NCI-H774 (cell line): Measurements from ENCODE around the gene PRDM15.

Source experiments
- DNase-seq: peaks from one replicate; lab custom pipeline; 2025; lab: John Stamatoyannopoulos, UW

PRDM15 gene

DNA sequence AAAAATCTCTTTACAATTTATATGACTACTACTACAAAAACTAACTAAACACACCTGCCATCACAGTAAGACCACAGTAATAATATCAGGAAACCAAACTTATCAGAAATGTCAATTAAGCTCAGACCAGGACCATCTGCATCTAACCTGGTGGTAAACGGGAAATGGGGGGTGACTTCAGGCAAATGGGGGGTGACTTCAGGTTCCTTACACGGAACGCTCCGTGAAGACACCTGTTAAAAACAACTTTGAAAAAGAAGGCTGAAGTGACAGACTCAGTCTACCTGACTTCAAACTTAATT lies 15.8 kb downstream of the PRDM15 start:
- no peak for DNase-seq

DNA sequence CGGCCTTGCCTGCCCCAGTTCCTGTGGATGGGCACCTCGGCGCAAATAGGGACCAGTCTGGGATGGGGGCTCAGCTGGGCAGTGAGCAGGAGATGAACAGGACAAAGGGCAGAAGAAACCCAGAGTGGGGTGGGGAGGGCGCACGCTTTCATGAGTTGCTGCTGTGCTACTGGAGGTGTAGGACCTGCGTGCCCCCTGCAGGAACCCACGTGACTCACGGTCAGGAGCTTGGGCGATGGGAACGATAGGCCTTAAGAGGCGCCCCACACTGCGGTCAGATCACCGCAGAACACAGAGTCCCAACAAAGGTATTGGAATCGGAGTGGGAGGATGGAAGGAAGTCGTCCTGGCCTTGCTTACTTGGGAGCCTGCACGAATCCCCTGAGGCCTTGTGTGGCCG lies 17.2 kb downstream of the PRDM15 start:
- DNase-seq = no peak

DNA sequence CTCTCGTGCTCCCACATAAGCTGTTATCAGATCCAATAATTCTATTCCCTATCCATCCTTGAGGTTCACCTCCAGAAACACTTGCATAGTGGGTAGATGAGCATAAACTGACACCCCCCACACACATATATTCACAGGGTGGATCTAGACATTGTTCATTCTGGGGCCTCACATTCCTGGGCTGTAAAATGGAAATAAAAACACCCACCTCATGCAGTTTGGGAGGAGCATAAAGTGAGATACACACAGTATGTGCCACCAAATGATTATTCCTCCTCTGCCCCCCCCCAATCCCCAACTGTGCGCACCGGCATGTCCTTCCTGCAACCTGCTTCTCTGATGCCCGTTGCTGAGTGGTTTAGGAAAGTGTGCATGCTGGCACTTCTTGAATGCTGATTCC lies 17.9 kb downstream of the PRDM15 start:
- DNase-seq = no peak

DNA sequence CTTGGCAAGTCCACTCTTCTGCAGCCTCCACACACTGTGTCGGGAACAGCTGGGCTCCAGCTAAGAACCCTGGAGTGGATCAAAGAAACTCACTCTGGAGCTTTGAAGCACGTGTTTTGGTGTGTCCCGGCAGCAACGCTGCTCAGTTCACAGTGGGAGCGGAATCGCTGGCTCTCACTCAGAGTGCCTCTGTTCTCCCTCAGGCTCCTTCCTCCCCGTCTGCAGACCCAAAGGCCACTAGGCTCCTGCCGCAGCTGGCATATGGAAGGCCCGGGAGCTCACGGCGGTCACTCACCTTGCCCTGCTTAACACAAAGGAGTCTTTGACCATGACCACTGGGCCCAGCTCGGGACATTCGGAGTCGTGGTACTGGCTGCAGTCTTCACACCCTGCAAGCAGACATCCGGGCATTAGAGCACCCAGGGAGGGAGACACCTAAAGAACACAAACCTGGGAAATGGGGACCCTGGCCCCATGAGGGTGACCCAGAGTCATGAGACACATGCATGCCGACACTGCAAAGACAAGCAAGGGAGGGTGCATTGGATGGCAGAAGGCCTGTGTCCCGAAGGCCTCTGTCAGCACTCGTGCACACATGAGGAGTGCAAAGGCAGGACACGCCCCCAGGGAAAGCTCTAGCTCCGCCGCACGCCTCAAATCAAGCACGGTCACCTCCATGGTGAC lies 19.7 kb downstream of the PRDM15 start:
- no peak for DNase-seq

DNA sequence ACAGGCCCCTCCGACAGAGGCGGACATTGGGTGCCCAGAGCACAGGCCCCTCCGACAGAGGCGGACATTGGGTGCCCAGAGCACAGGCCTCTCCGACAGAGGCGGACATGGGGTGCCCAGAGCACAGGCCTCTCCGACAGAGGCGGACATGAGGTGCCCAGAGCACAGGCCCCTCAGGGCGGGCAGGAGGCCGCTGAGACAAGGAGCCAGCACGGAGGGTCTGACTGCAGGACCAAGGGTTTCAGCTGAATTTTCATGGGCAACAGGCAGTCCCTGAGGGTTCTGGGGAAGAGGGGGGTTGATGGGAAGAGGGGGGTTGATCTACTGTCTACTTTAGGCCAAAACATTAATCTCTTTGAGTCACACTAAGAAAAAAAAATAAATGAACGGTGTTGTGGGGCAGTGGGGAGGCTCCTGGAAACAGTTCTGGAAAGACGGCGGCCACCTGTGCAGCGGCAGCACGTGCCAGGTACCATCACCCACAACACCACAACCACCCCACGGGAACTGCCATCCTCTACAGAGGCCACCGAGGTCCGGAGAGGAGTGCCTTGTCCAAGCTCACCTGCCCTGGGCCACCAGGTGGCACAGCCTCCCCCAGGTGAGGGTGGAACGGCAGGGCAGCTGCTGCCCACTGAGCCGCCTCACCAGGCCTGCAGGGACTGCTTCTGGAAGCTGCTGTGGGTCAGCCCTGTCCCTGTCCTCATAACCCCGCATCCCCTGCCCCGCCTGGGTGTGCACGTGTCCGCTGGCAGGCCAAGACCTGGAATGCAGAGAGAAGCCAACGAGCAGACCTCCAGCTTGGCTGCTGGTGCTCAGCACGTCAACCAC lies 20.5 kb downstream of the PRDM15 start:
- no peak for DNase-seq

DNA sequence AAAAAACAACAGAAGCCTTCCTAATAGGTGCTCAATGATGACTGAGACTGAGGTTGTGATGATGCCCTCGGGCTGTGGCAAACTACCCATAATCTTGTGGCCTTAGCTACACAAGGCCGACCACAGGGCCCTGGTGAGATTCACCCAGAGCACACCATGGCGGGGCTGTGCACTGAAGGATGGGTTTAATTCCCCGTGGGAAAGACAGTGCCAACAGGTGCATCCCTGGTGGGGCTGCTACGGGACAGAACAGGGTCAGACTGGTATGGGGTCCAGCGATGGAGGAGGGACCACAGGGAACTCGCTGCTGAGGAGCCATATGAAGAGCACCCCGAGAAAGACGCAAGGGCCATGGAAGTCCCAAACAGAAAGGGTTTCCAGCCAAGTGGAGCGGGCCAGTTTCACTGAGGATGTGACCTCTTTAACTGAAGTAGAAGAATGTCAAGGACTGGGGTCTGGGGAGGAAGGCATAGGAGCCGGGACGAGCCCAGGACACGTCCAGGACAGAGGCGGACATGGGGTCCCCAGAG lies 21.3 kb downstream of the PRDM15 start:
- DNase-seq = no peak

DNA sequence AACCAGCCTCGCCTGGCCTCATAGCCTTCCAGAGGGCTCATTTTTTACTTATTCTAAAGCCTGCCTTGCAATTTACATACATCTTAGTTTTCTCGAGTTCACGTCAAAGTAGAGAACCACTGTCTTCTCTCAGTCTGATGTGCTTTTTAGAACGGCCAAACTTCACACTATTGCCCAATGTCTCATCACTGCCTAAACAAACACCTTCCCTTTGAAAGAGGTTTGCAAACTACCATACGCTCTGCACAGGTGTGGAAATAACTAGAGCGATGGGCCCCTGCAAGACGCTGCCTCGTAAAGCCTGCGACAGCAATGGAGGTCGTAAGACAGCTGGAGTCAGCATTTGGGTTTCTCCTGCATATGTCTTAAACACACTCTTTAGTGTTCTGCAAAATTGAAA lies 22.6 kb downstream of the PRDM15 start:
- no peak for DNase-seq

DNA sequence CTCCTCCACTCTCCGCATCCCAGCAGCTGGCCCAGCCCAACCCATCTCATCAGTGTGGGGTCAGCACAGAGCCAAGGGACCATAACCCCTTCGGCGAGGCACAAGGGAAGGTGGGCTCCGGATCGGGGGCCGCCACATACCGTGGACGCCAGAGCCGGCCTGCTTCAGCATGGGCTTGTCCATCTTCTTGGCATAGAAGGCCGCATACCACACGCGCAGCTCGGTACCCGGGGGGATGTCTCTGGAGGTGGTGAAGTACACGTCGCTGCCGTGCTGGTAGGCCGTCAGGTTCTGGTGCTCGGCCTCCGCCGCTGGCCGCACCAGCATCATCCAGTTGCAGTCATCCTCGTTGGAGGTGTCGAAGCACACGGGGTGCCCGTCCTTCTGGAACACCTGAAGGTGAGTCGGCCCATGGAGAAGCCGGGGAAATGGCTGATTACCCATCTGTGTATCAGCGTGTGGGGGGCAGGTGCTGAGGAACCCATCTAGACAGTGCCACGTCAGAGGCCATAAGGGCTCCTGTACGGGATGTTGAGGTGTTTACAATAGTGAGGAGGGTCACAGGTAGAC lies 24.6 kb downstream of the PRDM15 start:
- DNase-seq = no peak

DNA sequence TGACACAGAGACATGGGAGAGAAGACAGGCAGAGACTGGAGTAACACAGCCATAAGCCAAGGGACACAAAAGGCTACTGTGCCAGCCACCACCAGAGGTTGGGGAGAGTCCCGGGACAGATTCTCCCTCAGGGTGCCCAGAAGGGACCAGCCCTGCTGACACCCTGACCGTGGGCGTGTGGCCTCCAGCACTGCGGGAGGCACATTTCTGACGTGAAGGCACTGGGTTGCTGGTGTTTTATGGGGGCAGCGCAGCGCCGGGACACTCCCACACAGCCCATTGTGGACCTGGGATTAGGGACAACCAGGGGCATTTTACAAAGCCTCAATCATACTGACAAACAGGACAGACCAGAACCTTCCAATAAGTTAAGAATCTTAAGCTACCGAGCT lies 26.2 kb downstream of the PRDM15 start:
- no peak for DNase-seq

DNA sequence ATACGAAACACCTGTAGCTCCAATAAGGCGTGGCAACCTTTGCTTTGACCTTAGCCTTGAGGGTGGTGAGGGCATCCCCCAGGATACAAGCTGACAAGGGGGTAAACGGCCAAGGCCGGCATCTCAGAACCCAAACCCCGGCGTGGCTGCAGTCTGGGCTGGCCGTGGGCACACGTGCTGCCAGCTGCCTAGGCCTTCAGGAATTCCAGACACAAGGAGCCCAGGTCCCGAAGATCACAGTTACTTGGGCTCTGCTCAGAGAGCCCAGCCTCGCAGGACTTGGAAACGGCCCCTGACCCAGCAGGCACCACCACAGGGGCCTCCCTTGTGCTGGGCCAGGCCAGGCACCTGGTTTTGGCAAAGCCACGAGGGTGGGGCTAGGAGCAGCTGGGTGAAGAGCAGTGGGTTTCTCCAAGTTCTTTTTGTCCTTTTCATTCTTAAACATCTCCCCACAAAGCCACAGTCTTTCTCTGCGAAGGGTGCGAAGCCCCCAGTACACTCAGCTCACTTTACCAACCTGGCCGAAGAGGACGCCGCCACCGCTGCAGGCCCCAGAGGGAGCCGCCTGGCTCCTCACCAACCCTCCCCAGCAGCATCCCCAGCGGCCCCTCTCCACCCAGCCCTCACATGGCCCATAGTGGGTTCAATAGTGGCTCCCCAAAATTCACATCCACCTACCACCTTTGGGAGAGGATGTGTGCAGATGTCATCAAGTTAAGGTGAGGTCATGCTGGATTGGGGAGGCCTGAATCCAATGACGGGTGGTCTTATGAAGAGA lies 26.8 kb downstream of the PRDM15 start:
- DNase-seq = no peak

DNA sequence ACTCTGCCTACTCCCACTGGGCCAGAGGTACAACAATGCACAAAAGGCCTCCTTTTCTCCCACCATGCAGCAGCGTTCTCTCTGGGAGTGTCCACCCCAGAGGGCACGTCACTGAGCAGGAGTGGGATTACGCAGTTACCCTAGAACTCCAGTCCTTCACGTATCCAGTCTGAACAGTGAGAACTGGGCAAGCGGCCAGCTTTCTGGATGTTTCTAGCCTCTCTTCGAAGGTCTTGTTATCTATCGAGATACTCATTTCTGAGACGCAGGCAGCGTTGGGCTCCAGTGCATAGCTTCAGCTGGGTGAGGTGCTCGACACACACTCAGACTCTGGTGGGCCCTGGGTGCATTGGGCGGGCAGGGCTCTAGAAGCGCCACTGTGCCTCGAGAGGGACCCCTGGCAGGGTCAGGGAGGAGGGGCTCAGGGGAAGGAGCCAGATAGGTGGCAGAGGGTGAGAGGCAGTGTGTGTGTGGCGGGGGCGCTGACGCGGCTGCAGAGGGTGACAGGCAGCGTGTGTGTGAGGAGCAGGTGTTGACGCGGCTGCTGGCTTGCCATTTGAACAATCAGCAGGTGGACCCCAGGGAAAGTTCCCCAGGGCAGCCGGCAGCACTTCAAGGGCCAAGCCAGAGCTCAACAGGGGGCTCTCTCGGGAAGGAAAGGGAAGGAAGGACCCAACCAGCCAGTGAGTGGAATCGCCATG lies 27.9 kb downstream of the PRDM15 start:
- no peak for DNase-seq

DNA sequence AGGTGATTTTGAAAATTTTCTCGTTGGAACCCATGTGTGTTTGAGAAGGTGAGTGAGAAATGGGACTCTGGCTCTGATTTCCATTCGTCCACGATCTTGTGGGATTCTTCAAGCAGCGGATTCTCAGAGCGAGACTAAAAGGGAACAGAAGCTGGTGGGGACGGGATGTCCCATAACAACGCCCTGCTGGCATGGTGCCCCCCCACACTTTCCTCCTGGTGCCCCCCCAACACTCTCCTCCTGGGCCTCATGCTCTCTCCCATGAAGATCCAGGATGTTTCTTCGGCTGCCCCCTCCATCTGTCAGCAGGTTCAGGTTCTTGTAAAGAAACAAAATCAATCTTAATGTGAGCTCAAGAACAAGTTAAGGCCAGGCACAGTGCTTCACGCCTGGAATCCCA lies 29.1 kb downstream of the PRDM15 start:
- no peak for DNase-seq

DNA sequence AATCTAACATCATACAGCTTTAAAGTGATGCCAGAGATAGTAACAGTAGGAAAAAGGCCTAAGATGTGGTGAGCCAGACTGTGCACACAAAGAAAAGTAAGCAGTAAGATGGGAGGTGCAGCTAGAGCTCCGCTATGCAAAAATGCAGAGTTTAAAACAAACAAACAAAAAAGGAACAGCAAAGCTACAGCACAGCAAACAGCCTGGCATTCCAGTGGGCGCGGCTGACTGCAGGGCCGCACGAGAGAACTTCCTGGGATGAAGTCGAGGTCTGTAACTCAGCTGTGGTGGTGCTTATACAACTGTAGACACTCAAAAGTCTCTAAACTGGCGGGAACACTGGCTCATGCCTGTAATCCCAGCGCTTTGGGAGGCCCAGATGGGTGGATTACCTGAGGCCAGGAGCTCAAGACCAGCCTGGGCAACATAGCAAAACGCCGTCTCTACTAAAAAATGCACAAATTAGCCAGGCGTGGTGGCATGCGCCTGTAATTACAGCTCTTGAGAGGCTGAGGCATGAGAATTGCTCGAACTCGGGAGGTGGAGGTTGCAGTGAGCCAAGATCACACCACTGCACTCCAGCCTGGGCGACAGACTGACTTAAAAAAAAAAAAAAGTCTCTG lies 30.1 kb downstream of the PRDM15 start:
- no peak for DNase-seq

DNA sequence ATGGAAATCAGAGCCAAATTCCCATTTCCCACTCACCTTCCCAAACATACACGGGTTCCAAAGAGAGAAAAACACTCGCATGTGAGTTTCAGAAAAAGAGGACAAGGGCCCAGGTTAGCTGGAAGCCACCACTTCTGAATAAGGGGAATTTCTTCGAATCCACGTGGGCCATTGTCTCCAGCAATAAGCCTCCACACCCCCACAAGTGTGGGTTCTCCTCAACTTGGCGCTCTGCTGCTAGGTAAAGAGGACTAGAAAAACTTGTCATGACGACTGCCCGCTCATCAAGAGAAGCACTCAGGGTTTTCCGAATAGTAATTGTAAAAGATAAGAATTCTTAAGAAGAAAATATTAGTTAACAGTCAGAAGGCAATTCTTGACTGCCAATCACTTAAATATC lies 30.6 kb downstream of the PRDM15 start:
- no peak for DNase-seq

DNA sequence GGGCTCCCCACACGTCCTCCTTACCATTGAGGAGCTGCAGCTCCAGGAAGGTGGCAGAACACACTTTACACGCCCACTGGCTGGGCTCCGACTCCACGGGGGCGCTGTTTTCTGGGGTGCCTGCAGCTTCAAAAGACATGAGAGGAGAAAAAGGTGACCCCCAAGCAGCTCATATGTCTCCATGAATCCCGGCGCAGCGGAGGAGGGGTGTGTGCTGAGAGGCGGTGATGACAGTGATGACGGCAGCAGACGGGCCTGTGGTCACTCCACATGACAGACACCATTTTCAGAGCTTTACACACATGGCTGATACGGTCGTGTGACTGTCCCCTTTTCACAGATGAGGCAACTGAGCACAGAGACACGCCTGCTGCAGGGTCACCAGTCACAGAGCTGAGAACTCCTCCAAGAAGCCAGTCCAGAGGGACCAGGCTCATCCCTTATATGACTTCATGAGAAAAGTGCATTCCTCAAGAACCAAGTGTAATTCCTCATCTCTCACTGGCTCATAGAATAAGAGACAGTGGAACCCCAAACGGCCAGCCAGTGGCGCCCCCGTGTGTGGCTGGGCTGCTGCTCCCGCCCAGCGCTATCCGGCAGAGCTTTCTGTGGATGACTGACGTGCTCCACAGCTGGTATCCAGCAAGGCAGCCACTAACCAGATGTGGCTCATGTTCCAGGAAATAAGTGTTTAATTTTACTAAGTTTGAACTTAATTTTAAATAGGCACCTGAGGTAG lies 31.9 kb downstream of the PRDM15 start:
- DNase-seq = no peak

DNA sequence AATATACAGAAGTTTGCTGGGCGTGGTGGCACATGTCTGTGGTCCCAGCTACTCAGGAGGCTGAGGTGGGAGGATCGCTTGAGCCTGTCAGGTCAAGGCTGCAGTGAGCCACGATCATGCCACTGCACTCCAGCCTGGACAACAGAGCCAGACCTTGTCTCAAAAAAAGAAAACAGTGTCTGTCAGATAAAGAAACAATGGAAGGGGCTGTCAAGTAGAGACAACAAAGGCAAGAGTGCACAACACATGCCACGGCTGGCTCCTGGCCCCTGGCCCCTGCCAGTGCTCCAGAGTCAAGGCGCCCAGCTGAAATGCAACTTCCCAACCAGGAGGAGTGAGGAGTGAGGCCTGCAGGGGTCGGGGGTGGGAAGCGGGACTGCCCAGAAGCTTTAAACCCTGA lies 32.6 kb downstream of the PRDM15 start:
- DNase-seq = no peak

DNA sequence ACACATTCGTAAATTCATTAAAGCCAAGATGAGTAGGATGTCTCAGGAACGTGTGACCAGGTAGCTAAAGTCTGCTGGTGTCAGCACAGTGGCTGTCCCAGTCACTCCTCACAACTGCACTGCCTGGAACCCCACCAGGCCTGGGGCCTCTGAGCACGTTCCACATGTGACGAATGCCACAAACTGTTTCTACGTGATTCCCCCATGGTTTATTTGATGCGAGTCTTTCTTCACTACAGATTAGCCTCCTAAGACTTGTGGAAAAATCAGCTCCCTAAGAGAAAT lies 33.2 kb downstream of the PRDM15 start:
- no peak for DNase-seq

DNA sequence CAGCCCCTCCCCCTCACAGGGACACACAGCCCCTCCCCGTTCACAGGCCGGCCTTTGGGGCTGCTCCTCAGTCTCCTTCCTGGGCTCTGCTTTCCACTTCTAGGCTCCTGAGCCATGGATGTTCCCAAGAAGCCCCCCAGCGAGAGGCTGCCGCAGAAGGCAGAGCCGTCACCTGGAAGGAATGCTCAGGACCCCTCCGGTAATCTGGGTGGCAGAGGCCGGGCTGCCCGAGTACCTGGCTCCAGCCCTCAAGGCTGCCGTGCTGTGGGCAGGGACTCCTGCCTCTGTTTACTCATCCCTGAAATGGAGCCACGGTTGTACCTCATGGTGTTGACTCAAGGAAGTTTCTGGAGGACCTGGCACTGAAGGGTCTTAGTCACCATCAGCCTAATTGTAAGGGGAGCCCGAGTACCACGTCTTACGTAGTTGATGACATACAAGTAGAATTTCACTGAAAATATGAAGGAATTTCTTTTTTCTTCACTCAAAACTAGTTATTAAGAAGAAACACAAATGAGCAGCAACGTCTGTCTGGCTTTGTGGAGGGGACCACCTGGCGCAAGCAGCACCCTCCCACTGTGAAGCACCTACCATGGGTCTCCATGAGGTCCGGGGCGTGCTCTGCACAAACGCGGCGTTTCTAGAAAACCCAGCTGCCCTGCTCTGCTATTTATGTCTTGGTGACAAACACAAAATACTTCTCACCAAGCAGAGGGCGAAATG lies 33.7 kb downstream of the PRDM15 start:
- no peak for DNase-seq

DNA sequence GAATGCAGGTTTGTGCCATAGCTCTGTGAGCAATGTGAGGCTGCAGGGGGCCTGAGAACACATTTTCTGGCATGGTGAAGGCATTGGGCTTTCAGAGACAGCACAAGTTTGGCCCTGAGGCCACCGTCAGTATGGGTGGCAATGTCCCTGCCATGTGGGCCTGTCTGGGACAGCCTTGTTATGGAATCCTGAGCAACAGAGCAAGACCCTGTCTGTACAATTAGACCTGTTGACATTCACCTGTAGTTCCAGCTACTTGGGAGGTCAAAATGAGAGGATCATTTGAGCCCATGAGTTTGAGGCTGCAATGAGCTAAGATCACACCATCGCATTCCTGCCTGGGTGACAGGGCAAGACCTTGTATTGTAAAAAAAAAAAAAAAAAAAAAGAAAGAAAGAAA lies 35.6 kb downstream of the PRDM15 start:
- DNase-seq = no peak

DNA sequence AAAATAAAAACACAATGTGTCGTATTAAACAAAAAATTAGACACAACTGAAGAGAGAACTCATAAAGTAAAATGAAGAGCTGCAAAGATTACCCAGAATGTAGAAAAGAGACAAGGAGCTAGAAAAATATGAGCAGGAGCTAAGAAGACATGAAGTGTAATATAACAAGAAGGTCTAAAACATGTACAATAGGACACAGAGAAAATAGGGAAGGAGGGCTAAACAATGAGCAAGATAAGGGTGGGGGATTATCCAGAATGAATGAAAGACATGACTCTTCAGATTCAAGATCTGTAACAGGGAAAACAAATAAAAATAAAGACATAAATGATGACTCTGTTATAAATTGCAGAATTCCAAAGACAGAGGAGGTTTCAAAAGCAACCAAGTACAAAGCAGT lies 38.3 kb downstream of the PRDM15 start:
- DNase-seq = no peak
